SK-N-SH (cell line): ENCODE data around the gene ADAM33. TPM values are rescaled to one million over a fixed set of nuclear protein-coding genes. Genes with fewer than 3 reads are reported as not detected.

ENCODE experiments used
- CTCF ChIA-PET: fragments of 300-600, 350-600 bp; formaldehyde crosslinking; extraction: SDS; loops from one replicate; lab custom pipeline; 2021; lab: Yijun Ruan, JAX
- POLR2A ChIA-PET: fragments of 350-600 bp; sonication (Branson Sonifier 250); formaldehyde crosslinking; extraction: SDS; loops from one replicate; lab custom pipeline; 2020; ENCODE audit warnings: antibody characterized with exemption, inconsistent platforms; lab: Yijun Ruan, JAX
- DNase-seq: peaks from one replicate; pipeline ENCODE4 v3.0.0; 2012
- H2AFZ ChIP-seq: fragments of 200-600 bp; sonication (generic); 2 replicates; pipeline ENCODE4 v1.8.1; 2016; ENCODE audit warnings: antibody characterized with exemption, mild to moderate bottlenecking, low read depth
- H3F3A ChIP-seq: fragments of 200-600 bp; sonication (generic); replicated peaks from 2 replicates; pipeline ENCODE3; 2016; ENCODE audit warnings: antibody characterized with exemption, mild to moderate bottlenecking; ENCODE audit not compliant: insufficient read depth
- H3K27ac ChIP-seq, 2 experiments: fragments of 200-500 bp in 1 of 2; fragments of 200-600 bp in 1 of 2; sonication (Bioruptor generic) in 1 of 2; sonication (generic), shearing (Covaris generic) in 1 of 2; 2 replicates each; pipeline versions ENCODE4 v1.5.1 to v1.6.1; 2014 to 2016; ENCODE audit warnings: low read depth in 2 of 2, inconsistent platforms in 1 of 2, low read length in 1 of 2, mild to moderate bottlenecking in 1 of 2, mixed read lengths in 1 of 2
- H3K27me3 ChIP-seq: fragments of 200-600 bp; sonication (generic), shearing (Covaris generic); 2 replicates; pipeline ENCODE4 v1.6.1; 2016; ENCODE audit warnings: mixed run types; ENCODE audit not compliant: insufficient read depth
- H3K36me3 ChIP-seq, 2 experiments: fragments of 200-500 bp in 1 of 2; fragments of 200-600 bp in 1 of 2; sonication (Bioruptor generic) in 1 of 2; sonication (generic) in 1 of 2; replicated peaks in 1 of 2; 2 replicates each; pipeline versions ENCODE3 to v1.5.1; 2014 to 2016; ENCODE audit warnings: low read length in 1 of 2, mild to moderate bottlenecking in 1 of 2; ENCODE audit not compliant: insufficient read depth in 2 of 2, control insufficient read depth in 1 of 2
- H3K4me1 ChIP-seq, 2 experiments: fragments of 200-500 bp in 1 of 2; fragments of 200-600 bp in 1 of 2; sonication (Bioruptor generic) in 1 of 2; sonication (generic), shearing (Covaris generic) in 1 of 2; 2 replicates each; pipeline versions ENCODE4 v1.5.1 to v1.6.1; 2014 to 2016; ENCODE audit warnings: low read depth in 1 of 2, low read length in 1 of 2, mixed run types in 1 of 2; ENCODE audit not compliant: insufficient read depth in 2 of 2, control insufficient read depth in 1 of 2
- H3K4me2 ChIP-seq: fragments of 200-600 bp; sonication (generic), shearing (Covaris generic); 2 replicates; pipeline ENCODE4 v1.6.1; 2017; ENCODE audit warnings: mixed run types
- H3K4me3 ChIP-seq, 2 experiments: fragments of 200-500 bp in 1 of 2; fragments of 200-600 bp in 1 of 2; sonication (Bioruptor generic) in 1 of 2; sonication (generic), shearing (Covaris generic) in 1 of 2; 2 replicates each; pipeline versions ENCODE4 v1.5.1 to v1.8.1; 2014 to 2016; ENCODE audit warnings: low read depth in 2 of 2, inconsistent platforms in 1 of 2, low read length in 1 of 2, mild to moderate bottlenecking in 1 of 2, mixed read lengths in 1 of 2, moderate library complexity in 1 of 2
- H3K79me2 ChIP-seq: fragments of 200-600 bp; sonication (generic); 2 replicates; pipeline ENCODE4 v1.8.1; 2017; ENCODE audit warnings: mild to moderate bottlenecking; ENCODE audit not compliant: insufficient read depth
- H3K9ac ChIP-seq: fragments of 200-600 bp; sonication (generic); 2 replicates; pipeline ENCODE4 v1.6.1; 2017; ENCODE audit warnings: mixed run types
- H3K9me2 ChIP-seq: fragments of 200-600 bp; sonication (generic); 2 replicates; pipeline ENCODE4 v1.6.1; 2017; ENCODE audit warnings: mixed run types
- H3K9me3 ChIP-seq: fragments of 200-600 bp; sonication (generic); 2 replicates; pipeline ENCODE4 v1.6.1; 2017; ENCODE audit warnings: mixed run types, mild to moderate bottlenecking, moderate library complexity
- H4K20me1 ChIP-seq: fragments of 200-600 bp; sonication (generic); 2 replicates; pipeline ENCODE4 v1.6.1; 2017; ENCODE audit warnings: mild to moderate bottlenecking, mixed run types; ENCODE audit not compliant: insufficient read depth
- CHD2 ChIP-seq: fragments of 150-350 bp; IDR thresholded peaks from 2 replicates; pipeline ENCODE4 v1.6.1; 2018; ENCODE audit warnings: low read length; ENCODE audit not compliant: partially characterized antibody
- CTCF ChIP-seq: fragments of 200-600 bp; sonication (generic); IDR thresholded peaks from 2 replicates; pipeline ENCODE4 v1.6.1; 2017; ENCODE audit warnings: antibody characterized with exemption, mild to moderate bottlenecking, moderate library complexity
- ELF1 ChIP-seq: IDR thresholded peaks from 2 replicates; pipeline ENCODE4 v1.4.0; 2012
- EZH2phosphoT487 ChIP-seq: fragments of 200-600 bp; sonication (generic); IDR thresholded peaks from 2 replicates; pipeline ENCODE4 v1.6.1; 2017; ENCODE audit warnings: low read depth, mixed run types, mild to moderate bottlenecking, antibody characterized with exemption, moderate library complexity, borderline replicate concordance
- GABPA ChIP-seq: IDR thresholded peaks from 2 replicates; pipeline ENCODE4 v1.4.0; 2012; ENCODE audit warnings: low read depth, mild to moderate bottlenecking
- GATA2 ChIP-seq: sonication (generic); formaldehyde crosslinking; IDR thresholded peaks from 2 replicates; pipeline ENCODE4 v1.5.0; 2020; ENCODE audit warnings: mild to moderate bottlenecking, missing genetic modification reagents
- MAX ChIP-seq: IDR thresholded peaks from 2 replicates; pipeline ENCODE4 v1.4.0; 2012; ENCODE audit warnings: low read depth
- MEF2A ChIP-seq: IDR thresholded peaks from 2 replicates; pipeline ENCODE4 v1.4.0; 2012; ENCODE audit warnings: low read depth, borderline replicate concordance
- NFIC ChIP-seq: IDR thresholded peaks from 2 replicates; pipeline ENCODE4 v1.4.0; 2012; ENCODE audit warnings: borderline replicate concordance
- REST ChIP-seq: IDR thresholded peaks from 2 replicates; pipeline ENCODE4 v1.6.1; 2012; ENCODE audit warnings: mild to moderate bottlenecking, low read depth, low read length, moderate library complexity
- RXRA ChIP-seq: IDR thresholded peaks from 2 replicates; pipeline ENCODE4 v1.4.0; 2012; ENCODE audit warnings: low read depth, mild to moderate bottlenecking, borderline replicate concordance
- TCF12 ChIP-seq: IDR thresholded peaks from 2 replicates; pipeline ENCODE4 v1.4.0; 2012
- TEAD4 ChIP-seq: IDR thresholded peaks from 2 replicates; pipeline ENCODE4 v1.4.0; 2012; ENCODE audit warnings: mild to moderate bottlenecking, borderline replicate concordance; ENCODE audit not compliant: insufficient read depth
- USF1 ChIP-seq: IDR thresholded peaks from 2 replicates; pipeline ENCODE4 v1.4.0; 2012; ENCODE audit warnings: low read depth, borderline replicate concordance
- YY1 ChIP-seq: IDR thresholded peaks from 2 replicates; pipeline ENCODE4 v1.4.0; 2012; ENCODE audit warnings: low read depth, mild to moderate bottlenecking
- WGBS: methylation state at CpG from one replicate; pipeline ENCODE4 v1.1.6; 2017; ENCODE audit warnings: low lambda C conversion rate; 5-methylcytosine and 5-hydroxymethylcytosine counted together
- polyA plus RNA-seq, 3 experiments: library from polyadenylated mRNA; depleted of rRNA; stranded (reverse); fragments of >200 nt; gene quantifications; 2 replicates each; pipeline ENCODE4 v1.2.3, GENCODE V29; 2012

Gene ADAM33
- polyA plus RNA-seq, 1 of the 3 experiments (the other 2 are of a cell fraction) = 4.8 TPM

GRCh38 chr20:3651204-3651962 is 30.4 kb downstream of the ADAM33 start:
- 87% methylated on average over 8 of the region's 9 CpGs for WGBS
- CTCF ChIA-PET = interaction anchor here (1.1 to 2.5 kb wide), 2 partner anchors 25 to 59 kb away, joined by 4 to 8 read pairs; no protein-coding TSS in a partner anchor
- H3K36me3 ChIP-seq = no peaks in the 10 kb centered on the region

More at GRCh38 chr20:3651204-3651962, 30.4 kb downstream of the ADAM33 start:
- Histone ChIP-seq H3K4me1 (peaks cover 0 to 32% of the 10 kb centered on the region in 2 experiments; a peak in 1 of 4 replicates), H3K9ac (no peak overlapping the region), H3K9me3 (no peaks in the 10 kb centered on the region), H3K9me2 (no peaks in the 10 kb centered on the region), H3F3A (no peaks in the 10 kb centered on the region), H3K4me3 (no peak overlapping the region), H4K20me1 (no peaks in the 10 kb centered on the region), H3K27ac (no peak overlapping the region), H3K79me2 (no peaks in the 10 kb centered on the region), H2AFZ (no peak overlapping the region), H3K27me3 (no peaks in the 10 kb centered on the region), H3K4me2 (no peak overlapping the region)
- POLR2A ChIA-PET = no interaction called here
- no peak for DNase-seq
- no peak for TF ChIP-seq GABPA
- TF ChIP-seq MAX = no peak
- TF ChIP-seq ELF1 = no peak
- TF ChIP-seq MEF2A = no peak
- TF ChIP-seq CHD2 = no peak
- TF ChIP-seq EZH2phosphoT487 = no peak
- TF ChIP-seq RXRA = no peak
- no peak for TF ChIP-seq REST
- TF ChIP-seq CTCF = no peak
- no peak for TF ChIP-seq TEAD4
- TF ChIP-seq GATA2 (CRISPR knock-in tag) = no peak
- TF ChIP-seq USF1 = no peak
- no peak for TF ChIP-seq YY1
- TF ChIP-seq TCF12 = no peak
- no peak for TF ChIP-seq NFIC
